HG02938 (cell line): ENCODE results near the gene ECHS1.
"Not testable (repeated sequence)": the region's sequence is repeated elsewhere in the genome, so short reads cannot be mapped to it uniquely, and the experiment has no call there.

ENCODE experiments used
- ATAC-seq: cut with Tn5 transposase; IDR thresholded peaks from one replicate; pipeline ENCODE4 v1.9.1; 2021; ENCODE audit warnings: mild to moderate bottlenecking, moderate library complexity; ENCODE audit not compliant: unreplicated experiment

Gene ECHS1

DNA sequence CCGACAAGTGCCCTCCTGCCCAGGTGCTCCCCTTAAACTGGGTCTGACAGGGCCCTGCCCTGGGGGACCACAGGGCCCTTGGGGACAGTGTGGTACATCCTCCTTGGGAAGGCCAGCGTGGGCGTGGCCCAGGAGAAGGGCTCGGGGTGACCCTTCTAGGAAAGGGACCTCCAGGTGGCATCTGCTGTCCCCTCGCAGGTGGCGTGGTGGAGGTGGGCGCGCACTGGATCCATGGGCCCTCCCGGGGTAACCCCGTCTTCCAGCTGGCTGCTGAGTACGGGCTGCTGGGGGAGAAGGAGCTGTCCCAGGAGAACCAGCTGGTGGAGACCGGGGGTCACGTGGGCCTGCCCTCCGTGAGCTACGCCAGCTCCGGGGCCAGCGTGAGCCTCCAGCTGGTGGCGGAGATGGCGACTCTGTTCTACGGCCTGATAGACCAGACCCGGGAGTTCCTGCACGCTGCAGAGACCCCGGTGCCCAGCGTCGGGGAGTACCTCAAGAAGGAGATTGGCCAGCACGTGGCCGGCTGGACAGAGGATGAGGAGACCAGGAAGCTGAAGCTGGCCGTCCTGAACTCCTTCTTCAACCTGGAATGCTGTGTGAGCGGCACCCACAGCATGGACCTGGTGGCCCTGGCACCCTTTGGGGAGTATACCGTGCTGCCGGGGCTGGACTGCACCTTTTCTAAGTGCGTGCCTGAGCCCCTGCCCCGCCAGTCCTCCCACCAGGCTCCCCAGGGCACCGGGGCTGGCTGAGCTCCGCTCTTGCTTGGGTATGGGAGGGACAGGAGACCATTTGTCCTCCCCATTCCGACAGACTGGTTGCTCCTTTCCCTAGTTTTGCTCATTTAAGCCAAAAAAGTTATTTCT, 6.9 kb upstream of the ECHS1 start:
- no peak for ATAC-seq

DNA sequence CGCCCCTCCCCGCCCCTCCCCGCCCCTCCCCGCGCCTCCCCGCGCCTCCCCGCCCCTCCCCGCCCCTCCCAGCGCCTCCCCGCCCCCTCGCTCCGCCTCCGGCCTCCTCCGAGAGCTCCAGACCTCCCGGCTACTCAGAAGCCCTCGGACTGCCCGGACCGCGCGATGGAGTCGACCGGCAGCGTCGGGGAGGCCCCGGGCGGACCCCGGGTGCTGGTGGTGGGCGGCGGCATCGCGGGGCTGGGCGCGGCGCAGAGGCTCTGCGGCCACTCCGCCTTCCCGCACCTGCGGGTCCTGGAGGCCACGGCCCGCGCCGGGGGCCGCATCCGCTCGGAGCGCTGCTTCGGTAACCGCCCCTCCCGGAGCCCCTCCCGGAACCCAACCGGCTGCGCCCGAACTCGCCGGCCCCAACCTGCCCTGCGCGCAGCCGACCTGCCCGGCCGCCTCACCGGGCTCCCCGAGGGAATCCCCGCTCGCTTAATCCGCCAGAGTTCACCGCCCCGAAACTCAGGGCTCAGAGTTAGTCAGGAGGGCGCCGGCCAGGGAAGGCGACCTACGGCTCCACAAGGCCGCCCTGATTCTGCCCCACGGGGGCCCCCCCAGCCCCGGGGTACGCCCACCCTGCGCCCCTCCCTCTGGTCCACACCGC, 6.1 kb upstream of the ECHS1 start, which contains the start of gene PAOX:
Gene PAOX (plus strand): TSS at position 111 of the 649 bp plus-strand sequence. CDS start 55 bp downstream, at position 166.
- ATAC-seq = peak; percentile 56

DNA sequence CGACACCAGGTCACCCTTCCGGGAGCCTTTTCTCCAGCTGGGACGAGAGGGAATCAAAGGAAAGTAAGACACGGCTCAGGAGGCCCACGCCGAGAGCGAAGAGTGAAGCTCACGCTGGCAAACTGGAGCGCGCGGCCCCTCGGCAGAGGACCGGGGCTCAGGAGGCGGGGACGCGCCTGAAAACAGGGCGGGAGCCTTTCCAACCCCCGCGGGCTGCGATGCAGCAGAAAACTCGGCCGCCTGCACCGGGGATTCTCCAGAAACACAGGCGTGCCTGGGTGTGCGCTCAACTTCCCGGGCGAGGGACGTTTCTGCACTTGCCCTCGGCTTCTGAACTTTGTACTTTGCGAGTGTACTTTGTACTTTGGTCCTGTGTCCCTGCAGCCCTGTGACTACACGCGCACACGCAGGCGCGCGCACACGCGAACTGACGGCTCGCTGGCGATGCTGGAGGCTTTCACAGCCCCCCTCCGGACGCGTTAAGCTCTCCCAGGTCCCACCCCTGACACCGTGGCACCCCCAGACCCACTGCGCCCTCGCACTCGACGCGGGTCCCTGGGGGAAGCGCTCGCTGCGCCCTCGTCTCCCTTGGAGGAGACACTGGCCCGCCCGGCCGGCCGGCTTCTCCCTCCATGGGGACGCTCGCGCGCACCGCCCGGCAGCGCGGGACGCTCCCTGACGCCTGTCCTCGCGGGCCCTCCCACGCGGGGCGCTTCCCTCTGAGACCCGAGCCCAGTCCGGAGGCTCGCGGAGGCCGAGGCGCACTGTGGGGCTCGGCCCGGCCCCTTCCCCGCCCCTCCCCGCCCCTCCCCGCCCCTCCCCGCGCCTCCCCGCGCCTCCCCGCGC, 5.3 kb upstream of the ECHS1 start:
- peak; percentile 38 for ATAC-seq

- ATAC-seq = no peak
Observed at GRCh38 chr10:133377818-133378250, 4.7 kb upstream of the ECHS1 start.

DNA sequence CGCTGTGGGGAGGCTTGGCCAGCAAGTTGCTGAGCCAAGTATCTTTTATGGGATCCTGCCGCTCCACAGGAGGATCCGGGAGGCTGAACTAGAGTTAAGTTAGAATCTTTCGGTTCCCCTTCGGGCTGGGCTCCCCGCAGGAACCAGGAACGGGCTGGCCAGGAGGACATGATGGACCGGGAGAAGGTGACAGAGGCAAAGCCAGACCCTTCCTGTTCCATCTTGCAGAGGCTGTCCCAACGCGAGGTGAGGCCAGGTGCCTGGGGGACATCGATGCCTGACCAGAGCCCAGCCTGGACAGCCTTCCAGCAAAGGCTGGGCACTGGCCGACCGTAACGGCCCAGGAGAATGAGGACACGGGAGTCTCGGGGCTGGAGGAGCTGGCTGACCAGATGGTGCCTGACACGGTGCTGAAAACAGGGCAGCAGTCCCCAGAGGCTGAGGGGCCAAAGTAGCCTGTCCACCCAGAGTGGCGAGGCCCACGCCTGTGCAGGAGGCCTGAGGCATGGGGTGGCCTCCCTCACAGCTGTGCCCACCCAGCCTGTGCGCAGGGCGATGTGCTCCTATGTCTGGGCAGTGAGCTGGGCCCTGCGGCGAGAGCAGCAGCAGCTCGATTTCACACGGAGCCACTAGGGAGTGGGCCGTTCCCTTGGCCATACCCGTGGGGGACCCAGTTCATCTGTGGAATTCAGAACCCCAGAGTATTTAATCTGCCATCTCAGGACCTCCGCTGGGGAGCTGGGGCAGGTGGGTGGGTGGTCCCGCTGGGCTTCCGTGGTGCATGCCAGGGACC, 4.1 kb upstream of the ECHS1 start:
- ATAC-seq = no peak

DNA sequence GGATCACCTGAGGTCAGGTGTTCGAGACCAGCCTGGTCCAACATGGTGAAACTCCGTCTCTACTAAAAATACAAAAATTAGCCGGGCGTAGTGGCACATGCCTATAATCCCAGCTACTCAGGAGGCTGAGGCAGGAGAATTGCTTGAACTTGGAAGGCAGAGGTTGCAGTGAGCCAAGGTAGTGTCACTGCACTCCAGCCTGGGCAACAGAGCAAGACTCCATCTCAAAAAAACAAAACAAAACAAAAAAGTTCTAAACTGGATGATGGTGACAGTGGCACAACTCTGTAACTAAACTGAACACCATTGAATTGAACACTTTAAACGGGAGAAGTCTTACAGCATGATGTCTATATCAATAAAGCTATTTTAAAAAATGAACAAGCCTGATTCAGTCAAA, 3.0 kb upstream of the ECHS1 start:
- ATAC-seq = not testable (repeated sequence)

DNA sequence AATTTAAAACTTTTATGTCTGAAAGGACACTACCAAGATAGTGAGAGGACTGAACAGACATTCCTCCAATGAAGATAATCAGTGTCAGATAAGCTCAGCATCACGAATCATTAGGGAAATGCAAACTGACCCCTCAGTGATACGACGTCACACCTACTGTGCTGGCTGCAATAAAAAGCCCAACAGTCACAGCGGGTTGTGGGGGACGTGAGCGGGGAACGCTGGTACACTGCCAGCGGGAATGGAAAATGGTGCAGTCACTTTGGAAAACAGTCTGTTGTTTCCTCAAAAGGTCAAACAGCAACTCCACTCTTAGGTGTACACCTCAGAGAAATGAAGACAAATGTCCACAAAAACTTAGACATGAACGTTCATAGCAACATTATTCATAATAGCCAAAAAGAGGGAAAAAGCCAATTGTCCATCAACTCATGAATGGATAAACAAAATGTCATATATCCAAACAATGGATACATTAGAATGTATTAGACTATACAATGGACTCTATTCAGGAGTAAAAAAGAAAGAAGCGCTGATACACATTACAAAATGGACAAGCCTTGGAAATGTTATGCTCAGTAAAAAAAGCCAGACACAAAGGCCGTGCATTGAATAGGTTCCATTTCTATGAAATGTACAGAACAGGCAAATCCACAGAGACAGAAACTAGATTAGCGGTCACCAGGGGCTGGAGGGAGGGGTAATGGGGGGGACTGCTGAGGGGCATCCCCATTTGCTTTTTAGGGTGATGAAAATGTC, 2.4 kb upstream of the ECHS1 start:
- ATAC-seq = no peak

DNA sequence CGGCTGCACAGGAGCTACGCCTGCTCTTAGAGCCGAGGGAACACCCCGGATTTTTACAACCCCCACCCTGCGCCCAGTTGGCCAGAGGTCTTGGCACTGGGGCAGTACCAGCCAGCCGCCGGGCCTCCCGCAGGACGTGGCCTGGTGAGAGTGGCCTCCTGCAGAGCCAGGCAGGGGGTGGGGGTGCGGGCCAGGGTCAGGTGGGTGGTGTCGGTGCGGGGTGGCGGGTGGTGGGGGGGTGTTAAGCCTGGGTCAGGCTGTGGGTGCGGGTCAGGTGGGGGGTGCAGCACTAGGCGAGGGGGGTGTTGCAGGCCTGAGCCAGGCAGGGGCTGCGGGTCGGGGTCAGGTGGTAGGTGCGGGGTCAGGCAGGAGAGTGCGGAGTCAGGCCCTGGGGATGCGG, 647 bp downstream of the ECHS1 start:
- no peak for ATAC-seq

GRCh38 chr10:133370030-133370786, 2.9 kb downstream of the ECHS1 start:
- ATAC-seq = no peak

DNA sequence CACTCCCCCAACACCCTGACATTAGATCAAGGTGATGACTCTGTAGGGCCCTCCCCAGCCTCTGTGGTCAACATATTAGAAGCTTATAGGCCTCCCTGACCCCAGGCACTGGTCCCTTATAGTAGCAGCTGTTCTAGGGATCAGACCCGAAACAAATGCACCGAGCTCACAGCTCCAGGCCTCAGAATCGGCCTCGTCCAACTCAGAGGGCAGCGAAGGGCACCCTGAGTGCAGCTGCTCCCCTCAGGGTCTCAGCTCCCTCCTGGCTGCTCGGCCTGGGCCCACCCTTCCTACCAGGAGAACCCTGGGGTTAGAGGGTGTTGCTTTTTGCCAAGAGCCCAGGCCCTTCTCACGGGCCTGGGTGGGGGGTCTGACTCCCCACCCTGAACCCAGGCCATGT, 5.0 kb downstream of the ECHS1 start:
- ATAC-seq = no peak

DNA sequence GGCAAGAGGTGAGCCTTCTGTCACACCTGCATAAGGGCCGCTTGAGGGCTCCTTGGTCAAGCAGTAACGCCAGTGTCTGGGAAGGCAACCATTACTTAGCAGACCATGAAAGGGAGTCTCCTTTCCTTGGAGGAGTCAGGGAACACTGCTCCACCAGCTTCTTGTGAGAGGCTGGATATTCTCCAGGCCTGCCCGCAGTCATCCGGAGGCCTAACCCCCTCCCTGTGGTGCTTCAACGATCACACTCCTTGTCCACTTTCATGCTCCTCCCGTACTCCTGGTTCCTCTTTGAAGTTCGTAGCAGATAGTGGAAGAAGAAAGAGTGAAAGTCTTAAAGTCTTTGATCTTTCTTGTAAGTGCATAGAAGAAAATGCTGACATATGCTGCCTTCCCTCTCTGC, 5.7 kb downstream of the ECHS1 start:
- ATAC-seq = not testable (repeated sequence)

DNA sequence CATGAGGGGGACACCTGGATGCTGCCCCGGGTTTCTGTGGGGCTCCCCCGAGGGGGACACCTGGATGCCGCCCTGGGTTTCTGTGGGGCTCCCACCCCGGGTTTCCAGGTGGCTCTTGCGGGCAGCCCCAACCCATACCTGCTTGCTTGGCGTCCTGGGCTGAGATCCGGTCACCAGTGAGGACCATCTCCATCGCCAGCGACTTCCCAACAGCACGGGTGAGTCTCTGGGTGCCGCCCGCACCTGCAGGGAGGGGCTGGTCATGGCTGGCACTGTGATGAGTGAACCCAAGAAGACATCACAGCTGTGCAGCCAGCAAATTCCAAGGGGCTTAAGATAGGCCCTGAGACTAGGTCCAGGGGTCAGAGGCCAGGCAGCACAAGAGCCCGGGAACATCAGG, 6.4 kb downstream of the ECHS1 start:
- ATAC-seq = no peak

DNA sequence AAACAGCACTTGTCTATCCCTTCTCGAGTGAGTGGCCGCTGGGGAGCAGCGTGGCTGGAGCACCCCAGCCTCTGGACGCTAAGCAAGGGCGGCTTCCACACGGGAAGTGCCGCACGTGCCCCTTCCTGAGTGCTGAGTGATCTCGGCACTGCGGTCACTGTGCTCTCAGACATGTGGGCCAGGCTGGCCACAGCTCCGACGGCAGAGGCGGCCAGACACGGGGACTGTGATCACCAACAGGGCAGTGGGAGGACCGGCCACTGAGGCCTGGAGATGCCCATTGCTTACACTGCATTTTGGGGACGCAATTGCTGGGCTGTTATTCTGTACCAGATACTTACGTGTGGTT, 7.0 kb downstream of the ECHS1 start:
- no peak for ATAC-seq

DNA sequence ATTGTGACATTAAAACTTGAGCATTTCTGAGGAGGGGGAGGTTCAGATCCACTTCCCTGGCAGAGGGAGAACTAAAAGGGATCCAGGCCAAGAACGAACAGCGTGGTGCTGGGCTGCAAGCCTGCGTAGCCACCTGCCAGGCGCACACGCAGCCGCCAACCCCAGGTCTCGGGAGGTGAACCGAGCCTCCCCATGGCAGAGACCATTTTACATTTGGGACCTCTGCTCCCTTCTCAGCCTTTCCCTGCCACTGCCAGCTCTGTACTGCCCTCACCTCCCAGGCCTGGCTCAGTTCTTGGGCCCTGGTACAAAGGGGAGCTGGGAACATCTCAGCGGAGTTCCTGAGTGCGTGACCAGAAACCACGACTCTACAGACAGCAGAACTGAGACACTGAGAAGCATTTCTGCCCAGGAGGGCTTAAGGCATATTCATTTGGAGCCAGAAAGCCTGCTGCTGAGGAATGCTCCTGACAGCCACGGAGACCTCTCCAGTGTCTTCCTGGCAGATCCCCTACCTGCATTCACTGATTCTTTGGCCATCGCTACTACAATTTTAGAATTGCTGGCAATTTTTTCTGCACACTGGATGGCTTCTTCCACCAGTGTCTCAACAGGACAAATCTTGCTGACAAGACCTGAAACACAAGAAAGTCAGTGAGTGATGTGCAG, 7.6 kb downstream of the ECHS1 start:
- ATAC-seq = no peak

GRCh38 chr10:133364645-133365431, 8.3 kb downstream of the ECHS1 start:
- no peak for ATAC-seq

DNA sequence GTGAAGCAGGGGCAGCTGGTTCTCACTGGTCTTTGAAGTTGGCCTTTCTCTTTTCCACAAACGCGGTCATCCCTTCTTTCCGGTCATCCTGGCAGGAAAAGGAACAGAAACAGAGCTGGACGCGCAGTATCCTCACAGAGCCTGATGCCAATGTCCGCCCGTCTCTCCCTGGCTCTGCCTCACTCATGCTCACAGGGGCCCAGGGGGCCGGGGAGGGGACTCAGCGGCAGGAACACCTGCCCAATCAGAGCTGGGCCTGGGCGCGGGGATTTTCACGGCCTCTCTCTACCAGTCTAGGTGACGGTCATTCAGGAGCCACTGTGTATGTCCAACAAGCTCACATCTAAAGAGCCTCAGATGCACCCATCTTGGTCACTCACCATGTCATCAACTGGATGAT, 10.3 kb downstream of the ECHS1 start:
- ATAC-seq = no peak

DNA sequence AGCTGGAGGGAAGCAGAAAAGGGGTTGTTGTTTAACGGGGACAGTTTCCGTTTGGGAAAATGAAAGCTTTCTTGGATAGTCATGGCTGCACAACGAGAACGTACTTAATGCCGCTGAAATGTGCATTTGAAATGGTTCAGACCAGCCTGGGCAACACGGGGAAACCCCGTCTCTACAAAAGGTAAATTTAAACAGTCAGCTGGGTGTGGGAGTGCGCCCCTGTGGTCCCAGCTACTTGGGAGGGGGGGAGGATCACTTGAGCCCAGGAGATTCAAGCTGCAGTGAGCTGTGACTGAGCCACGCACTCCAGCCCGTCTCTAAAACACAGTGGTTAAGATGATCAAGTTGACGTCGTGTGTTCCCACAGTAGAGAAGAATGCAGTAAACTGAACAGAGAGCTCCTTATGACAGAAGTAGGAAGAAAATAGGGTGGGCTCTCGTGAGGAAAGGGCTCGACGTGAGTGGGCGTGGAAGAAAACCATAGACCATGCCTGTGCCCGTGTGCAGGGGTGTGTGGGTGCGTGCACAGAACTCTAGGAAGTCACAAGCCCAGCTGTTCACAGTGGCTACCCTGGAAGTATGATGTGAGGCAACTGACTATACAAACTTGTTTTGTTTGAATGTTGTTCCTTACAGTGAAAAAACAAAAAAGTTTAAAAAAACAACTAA, 11.2 kb downstream of the ECHS1 start:
- no peak for ATAC-seq
